Measurements from ENCODE around the gene SERP1.

GRCh38 chr3:150528354-150528797, 17.9 kb downstream of the SERP1 start:
- peak; percentile 32 for TF ChIP-seq CTCF (IDR thresholded peaks at IDR 0.05; ENCODE audit: insufficient read depth, low read depth, low read length)
- no peak for TF ChIP-seq EZH2 (IDR thresholded peaks at IDR 0.05; ENCODE audit: insufficient read depth, low read length)
